HG02870 (cell line): ENCODE measurements around the gene OR5K4.
"Not testable (repeated sequence)": the region's sequence is repeated elsewhere in the genome, so short reads cannot be mapped to it uniquely, and the experiment has no call there.

ENCODE experiments used
- ATAC-seq: cut with Tn5 transposase; IDR thresholded peaks from one replicate; pipeline ENCODE4 v1.9.1; 2021; ENCODE audit warnings: mild to moderate bottlenecking, moderate library complexity; ENCODE audit not compliant: unreplicated experiment

Gene OR5K4

DNA sequence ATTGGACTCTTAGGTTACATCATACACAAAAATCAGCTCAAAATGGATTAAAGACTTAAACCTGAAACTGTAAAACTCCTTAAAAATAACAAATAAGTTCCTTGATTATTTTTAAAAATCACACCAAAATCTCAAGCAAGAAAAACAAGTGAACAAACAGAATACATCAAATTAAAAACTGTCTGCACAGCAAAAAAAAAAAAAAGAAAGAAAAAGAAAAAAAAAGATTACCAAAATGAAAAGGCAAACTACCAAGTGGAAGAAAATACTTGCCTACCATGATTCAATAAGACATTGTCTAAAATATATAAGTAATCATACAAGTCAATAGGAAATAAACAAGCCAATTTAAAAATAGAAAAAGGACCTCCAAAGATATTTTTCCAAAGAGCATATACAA, 17.5 kb downstream of the OR5K4 start:
- ATAC-seq = no peak

DNA sequence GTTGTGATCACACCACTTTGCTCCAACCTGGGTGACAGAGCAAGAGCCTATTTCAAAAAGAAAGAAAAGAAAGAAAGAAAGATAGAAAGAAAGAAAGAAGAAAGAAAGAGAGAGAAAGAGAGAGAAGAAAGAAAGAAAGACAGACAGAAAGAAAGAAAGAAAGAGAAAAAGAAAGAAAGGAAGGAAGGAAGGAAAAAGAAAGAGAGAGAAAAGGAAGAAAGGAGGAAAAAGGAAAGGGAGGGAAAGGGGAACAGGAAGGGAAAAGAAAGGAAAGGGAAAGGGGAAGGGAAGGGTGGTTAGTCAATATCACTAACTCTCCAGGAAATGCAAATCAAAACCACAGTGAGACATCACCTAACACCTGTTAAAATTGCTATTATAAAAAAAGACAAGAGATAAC, 18.2 kb downstream of the OR5K4 start:
- ATAC-seq = no peak

DNA sequence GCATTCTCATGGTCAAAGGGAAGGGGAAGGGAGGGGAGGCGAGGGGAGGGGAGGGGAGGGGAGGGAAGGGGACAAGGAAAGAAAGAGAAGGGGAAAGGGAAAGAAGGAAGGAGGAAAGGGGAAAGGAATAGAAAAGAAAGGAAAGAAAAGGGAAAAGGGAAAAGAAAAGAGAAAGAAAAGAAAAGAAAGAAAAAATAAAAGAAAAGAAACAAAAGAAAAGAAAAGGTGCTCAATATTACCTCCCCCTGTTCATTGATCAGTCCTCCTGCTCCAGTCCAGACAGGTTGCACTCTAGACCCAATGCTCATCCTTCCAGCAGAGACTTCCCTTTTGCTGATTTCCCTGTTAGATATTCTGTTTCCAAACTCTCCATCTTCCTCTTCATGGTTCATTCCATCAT, 18.8 kb downstream of the OR5K4 start:
- no peak for ATAC-seq

DNA sequence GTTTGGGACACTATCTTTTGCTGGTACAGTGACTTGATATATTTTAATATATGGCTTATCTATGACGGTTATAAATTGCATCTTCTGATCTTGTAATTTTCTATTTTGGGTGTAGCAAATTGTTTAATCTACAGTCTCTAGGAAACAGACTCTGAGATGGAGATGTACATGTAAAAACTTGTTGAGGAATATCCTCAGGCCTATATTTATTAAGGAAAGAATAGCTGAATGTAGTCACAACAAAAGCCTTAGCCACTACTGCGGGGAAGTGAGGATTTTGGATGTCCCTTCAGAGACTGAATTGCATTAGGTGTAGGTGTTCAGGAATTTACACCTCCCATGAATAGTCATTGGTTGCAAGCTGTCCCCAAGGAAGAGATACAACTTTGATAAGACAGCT, 23.0 kb downstream of the OR5K4 start:
- ATAC-seq = no peak

GRCh38 chr3:98388147-98388546, 34.5 kb downstream of the OR5K4 start:
- ATAC-seq = no peak

DNA sequence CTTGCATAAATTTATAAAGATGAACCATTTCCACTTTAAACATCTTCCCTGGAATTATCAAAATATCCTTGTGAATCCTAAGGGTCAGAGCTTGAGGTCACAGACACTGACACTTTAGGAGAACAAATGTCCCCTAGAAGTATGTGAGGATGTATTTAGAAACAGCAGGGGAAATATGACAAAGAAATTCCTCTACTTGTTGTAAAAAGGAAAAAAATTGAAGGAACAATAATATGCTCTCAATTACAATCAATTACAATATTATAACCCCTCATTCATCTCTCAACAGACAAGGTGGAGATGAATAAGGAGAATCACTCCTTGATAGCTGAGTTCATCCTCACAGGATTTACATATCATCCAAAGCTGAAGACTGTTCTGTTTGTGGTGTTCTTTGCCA, 36.7 kb downstream of the OR5K4 start, which contains the start of gene OR5K3:
Gene OR5K3, plus strand, starts transcription at position 301 of the 400 bp plus-strand sequence. Its CDS starts 0 bp downstream, at position 301.
- no peak for ATAC-seq

DNA sequence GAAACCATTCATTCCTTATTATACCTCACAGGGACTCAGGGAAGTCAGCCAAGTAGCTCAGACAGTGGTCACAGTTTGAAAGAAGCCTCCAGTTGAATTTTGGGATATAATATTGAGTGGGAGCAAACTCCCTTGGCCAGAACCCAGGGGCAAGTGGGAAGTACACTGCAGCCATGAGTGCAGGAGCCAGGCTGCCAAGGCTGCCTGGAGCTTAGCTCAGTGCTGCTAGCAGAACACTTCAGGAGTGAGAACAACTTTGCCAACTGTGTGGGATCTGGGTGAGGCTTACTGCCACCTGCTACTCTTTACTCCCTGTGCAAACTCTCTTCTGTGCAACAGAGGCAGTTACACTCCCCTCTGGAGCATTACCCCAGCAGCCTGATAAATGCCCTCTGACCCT, 41.4 kb downstream of the OR5K4 start:
- ATAC-seq = no peak

- ATAC-seq = not testable (repeated sequence)
These were observed 42.8 kb downstream of the OR5K4 start for GRCh38 chr3:98396482-98396881.

DNA sequence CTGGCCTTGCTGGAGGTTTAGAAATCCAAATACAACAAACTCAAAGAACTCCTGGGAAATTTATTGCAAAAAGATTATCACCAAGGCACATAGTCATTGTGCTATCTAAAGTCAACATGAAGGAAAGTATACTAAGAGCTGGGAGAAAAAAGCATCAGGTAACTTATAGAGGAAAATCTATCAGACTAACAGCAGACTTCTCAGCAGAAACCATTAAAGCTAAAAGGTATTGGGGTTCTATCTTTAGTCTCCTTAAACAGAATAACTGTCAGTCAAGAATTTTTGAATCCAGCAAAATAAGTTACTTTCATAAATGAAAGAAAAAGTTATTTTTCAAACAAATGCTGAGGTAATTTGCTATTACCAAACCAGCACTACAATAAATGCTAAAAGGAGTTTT, 44.9 kb downstream of the OR5K4 start:
- no peak for ATAC-seq

- no peak for ATAC-seq
These were observed 48.9 kb downstream of the OR5K4 start for GRCh38 chr3:98402507-98402906.

GRCh38 chr3:98404010-98404409, 50.4 kb downstream of the OR5K4 start:
- ATAC-seq = no peak
